Glutamatergic neuron (in vitro differentiated cells): Measurements from ENCODE around the gene GNG4. TPM values are rescaled to one million over a fixed set of nuclear protein-coding genes. Genes with fewer than 3 reads are reported as not detected.
A peak's percentile ranks its signal among the peaks of the same experiment; 100 is the strongest.

Source experiments
- DNase-seq: peaks from one replicate; pipeline ENCODE4 v3.0.0; 2022
- H3K27ac Mint-ChIP-seq: one replicate; pipeline ENCODE4 v1.8.0; 2020; ENCODE audit warnings: mild to moderate bottlenecking, mixed read lengths, inconsistent platforms; ENCODE audit not compliant: unreplicated experiment
- H3K27me3 Mint-ChIP-seq: one replicate; pipeline ENCODE4 v1.8.0; 2020; ENCODE audit warnings: mild to moderate bottlenecking, moderate library complexity, mixed read lengths, inconsistent platforms; ENCODE audit not compliant: unreplicated experiment
- H3K36me3 Mint-ChIP-seq: one replicate; pipeline ENCODE4 v1.8.0; 2020; ENCODE audit warnings: mild to moderate bottlenecking, mixed read lengths, inconsistent platforms; ENCODE audit not compliant: unreplicated experiment
- H3K4me1 Mint-ChIP-seq: one replicate; pipeline ENCODE4 v1.8.0; 2020; ENCODE audit warnings: mild to moderate bottlenecking, low read depth, mixed read lengths, inconsistent platforms; ENCODE audit not compliant: unreplicated experiment
- H3K4me3 Mint-ChIP-seq: one replicate; pipeline ENCODE4 v1.8.0; 2020; ENCODE audit warnings: mild to moderate bottlenecking, mixed read lengths, inconsistent platforms; ENCODE audit not compliant: unreplicated experiment
- H3K9me3 Mint-ChIP-seq: one replicate; pipeline ENCODE4 v1.8.0; 2020; ENCODE audit warnings: mild to moderate bottlenecking, moderate library complexity, mixed read lengths, inconsistent platforms; ENCODE audit not compliant: unreplicated experiment
- total RNA-seq: library from RNA; stranded (reverse); fragmentation: NEBNext Ultra II Directional; extraction: Animal tissue kit (Norgen Biotek cat#: 25700); gene quantifications from one replicate; pipeline ENCODE4 v1.2.1, GENCODE V29; 2021; ENCODE audit not compliant: unreplicated experiment
- TF ChIP-seq, protein P1 (sequence below): fragments of 200-600 bp; sonication (generic); IDR thresholded peaks from one replicate; pipeline ENCODE4 v1.5.0; 2021; ENCODE audit not compliant: partially characterized antibody, unreplicated experiment

GNG4 gene
- total RNA-seq, 1 donor from 2014 or later: 124 TPM

DNA sequence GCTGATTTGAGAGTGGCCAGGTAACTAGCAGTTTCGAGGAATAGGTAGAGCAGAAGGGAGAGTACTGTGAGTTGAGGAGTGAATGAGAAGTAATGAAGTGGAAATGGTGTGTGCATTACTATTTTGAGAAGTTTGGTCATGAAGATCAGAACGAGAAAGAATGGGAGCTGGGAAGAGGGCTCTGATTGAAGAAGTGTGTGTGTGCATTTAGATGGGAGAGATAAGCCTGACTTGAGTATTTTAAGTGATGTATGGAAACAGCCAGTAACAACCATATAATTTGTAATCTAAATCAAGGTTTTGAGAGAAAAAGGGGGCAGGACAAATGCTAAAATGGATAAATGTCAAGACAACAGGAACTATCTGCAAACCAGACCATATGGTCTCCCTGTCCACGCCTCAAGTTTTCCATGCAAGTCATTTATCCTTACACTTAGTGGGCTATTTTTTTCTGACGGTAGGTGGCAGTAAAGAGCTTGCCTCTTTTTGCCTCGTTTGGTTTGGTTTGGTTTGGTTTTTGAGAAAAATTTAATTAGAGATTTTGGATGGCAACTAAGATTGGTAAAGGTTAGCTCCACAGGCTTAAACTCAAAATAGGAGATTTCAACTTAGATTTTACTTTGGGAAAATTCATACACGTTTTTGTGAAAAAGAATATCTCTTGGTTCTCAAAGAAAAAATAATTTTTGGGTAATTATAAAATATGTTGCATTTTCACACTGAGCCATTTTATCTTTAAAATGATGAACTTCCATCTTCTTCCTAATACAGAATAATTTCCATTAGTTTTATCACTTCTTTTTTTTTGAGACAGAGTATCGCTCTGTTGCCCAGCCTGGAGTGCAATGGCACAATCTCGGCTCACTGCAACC is 135.9 kb downstream of the GNG4 start:
- no peak for DNase-seq
- TF ChIP-seq, protein P1, sequence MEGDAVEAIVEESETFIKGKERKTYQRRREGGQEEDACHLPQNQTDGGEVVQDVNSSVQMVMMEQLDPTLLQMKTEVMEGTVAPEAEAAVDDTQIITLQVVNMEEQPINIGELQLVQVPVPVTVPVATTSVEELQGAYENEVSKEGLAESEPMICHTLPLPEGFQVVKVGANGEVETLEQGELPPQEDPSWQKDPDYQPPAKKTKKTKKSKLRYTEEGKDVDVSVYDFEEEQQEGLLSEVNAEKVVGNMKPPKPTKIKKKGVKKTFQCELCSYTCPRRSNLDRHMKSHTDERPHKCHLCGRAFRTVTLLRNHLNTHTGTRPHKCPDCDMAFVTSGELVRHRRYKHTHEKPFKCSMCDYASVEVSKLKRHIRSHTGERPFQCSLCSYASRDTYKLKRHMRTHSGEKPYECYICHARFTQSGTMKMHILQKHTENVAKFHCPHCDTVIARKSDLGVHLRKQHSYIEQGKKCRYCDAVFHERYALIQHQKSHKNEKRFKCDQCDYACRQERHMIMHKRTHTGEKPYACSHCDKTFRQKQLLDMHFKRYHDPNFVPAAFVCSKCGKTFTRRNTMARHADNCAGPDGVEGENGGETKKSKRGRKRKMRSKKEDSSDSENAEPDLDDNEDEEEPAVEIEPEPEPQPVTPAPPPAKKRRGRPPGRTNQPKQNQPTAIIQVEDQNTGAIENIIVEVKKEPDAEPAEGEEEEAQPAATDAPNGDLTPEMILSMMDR: peak; percentile 91
- peak overlapping the region; percentile 0 for H3K27ac Mint-ChIP-seq
- peaks cover 3% of the 10 kb centered on the region for H3K4me1 Mint-ChIP-seq
- no peaks in the 10 kb centered on the region for H3K27me3 Mint-ChIP-seq
- no peak overlapping the region for H3K4me3 Mint-ChIP-seq
- peaks cover 4% of the 10 kb centered on the region for H3K36me3 Mint-ChIP-seq
- no peaks in the 10 kb centered on the region for H3K9me3 Mint-ChIP-seq

GRCh38 chr1:235511470-235512240 is 137.9 kb downstream of the GNG4 start:
- H3K4me1 Mint-ChIP-seq: no peaks in the 10 kb centered on the region
- no peak overlapping the region for H3K27ac Mint-ChIP-seq
- no peak overlapping the region for H3K4me3 Mint-ChIP-seq
- no peaks in the 10 kb centered on the region for H3K9me3 Mint-ChIP-seq
- H3K36me3 Mint-ChIP-seq: no peaks in the 10 kb centered on the region
- no peak for DNase-seq
- H3K27me3 Mint-ChIP-seq: no peaks in the 10 kb centered on the region
- TF ChIP-seq, protein P1: no peak

DNA sequence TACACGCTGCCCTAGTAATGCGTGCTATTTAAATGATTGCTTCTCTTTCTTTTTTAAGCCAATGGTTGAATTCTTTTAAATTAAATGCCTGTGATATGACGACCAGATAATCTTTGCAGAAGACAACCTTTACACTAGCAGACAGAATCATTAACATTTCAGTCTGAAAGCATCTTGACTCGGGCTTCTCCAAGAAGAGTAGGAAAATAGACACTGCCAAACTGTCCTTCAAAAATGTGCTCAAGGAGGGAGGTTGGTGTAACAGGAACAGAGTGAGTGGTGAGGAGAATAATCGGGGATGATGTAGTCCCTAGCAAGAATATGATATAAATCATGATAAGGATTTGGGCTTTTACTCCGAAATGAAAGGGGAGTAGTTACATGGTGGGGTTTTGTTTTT is 138.8 kb downstream of the GNG4 start:
- no peak overlapping the region for H3K27ac Mint-ChIP-seq
- DNase-seq: no peak
- no peaks in the 10 kb centered on the region for H3K9me3 Mint-ChIP-seq
- H3K4me3 Mint-ChIP-seq: no peak overlapping the region
- no peaks in the 10 kb centered on the region for H3K27me3 Mint-ChIP-seq
- H3K4me1 Mint-ChIP-seq: no peaks in the 10 kb centered on the region
- no peaks in the 10 kb centered on the region for H3K36me3 Mint-ChIP-seq
- TF ChIP-seq, protein P1: no peak

DNA sequence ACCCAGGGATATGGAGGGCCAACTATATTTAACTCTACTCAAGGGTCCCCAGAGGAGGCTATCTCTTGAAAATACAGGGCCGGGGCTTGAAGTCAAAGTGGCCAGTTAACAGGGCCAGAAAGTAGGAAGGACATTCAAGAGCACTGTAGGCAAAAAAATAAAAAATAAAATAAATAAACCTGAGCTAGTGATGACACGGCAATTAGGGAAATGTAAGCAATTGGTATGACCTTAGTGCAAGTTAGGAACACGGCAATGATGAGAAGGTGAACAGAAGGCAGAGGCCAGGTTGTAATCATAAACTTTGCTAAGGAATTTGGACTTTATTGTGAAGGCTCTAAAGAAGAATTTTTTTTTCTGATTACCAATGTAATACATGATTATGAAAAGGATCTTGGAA is 142.0 kb downstream of the GNG4 start:
- DNase-seq: no peak
- Mint-ChIP-seq H3K4me1 (peaks cover 5% of the 10 kb centered on the region), H3K27me3 (peaks cover 10% of the 10 kb centered on the region), H3K27ac (no peak overlapping the region), H3K9me3 (peaks cover 4% of the 10 kb centered on the region), H3K36me3 (no peaks in the 10 kb centered on the region), H3K4me3 (no peak overlapping the region)
- TF ChIP-seq, protein P1: no peak
